Sigmoid colon (tissue), 3 donors: Measurements from ENCODE around the gene ACO2.

Source experiments
- POLR2A ChIP-seq, 2 donors: fragments of 450-650 bp; IDR thresholded peaks; one replicate each; pipeline ENCODE4 v1.6.1; 2016; ENCODE audit warnings: antibody characterized with exemption in 2 of 2, mild to moderate bottlenecking in 2 of 2, moderate library complexity in 2 of 2
- TF ChIP-seq, protein P1 (sequence below), 4 experiments: fragments of 450-650 bp in 3 of 4; fragments of 200-600 bp in 1 of 4; IDR thresholded peaks; one replicate each; pipeline ENCODE4 v1.5.1; 2016 to 2019; ENCODE audit warnings: antibody characterized with exemption in 4 of 4, mild to moderate bottlenecking in 3 of 4, moderate library complexity in 2 of 4

DNA sequence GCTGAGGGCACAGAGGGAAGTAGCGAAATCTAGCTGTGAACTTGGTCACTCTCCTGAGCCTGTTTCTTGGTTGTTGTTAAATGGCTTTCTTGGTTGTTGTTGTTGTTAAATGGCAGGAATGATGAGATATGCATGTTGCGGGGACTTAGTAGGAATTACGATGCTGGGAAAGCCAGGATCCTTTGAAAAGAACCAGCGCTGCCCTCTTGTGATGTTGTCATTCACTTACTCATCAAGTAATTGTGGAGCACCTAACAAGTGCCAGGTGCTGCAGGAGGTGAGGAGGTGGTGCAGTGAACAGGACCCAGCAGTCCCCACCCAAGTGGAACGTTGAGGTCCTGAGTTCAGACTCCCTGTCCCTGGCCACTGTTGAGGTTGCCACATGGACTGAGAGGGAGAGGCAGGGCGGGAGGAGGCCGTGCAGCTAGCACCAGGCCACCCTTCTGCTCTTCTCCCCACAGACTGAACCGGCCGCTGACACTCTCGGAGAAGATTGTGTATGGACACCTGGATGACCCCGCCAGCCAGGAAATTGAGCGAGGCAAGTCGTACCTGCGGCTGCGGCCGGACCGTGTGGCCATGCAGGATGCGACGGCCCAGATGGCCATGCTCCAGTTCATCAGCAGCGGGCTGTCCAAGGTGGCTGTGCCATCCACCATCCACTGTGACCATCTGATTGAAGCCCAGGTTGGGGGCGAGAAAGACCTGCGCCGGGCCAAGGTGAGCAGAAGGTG is 38.6 kb downstream of the ACO2 start:
- TF ChIP-seq, protein P1, sequence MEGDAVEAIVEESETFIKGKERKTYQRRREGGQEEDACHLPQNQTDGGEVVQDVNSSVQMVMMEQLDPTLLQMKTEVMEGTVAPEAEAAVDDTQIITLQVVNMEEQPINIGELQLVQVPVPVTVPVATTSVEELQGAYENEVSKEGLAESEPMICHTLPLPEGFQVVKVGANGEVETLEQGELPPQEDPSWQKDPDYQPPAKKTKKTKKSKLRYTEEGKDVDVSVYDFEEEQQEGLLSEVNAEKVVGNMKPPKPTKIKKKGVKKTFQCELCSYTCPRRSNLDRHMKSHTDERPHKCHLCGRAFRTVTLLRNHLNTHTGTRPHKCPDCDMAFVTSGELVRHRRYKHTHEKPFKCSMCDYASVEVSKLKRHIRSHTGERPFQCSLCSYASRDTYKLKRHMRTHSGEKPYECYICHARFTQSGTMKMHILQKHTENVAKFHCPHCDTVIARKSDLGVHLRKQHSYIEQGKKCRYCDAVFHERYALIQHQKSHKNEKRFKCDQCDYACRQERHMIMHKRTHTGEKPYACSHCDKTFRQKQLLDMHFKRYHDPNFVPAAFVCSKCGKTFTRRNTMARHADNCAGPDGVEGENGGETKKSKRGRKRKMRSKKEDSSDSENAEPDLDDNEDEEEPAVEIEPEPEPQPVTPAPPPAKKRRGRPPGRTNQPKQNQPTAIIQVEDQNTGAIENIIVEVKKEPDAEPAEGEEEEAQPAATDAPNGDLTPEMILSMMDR (IDR thresholded peaks at IDR 0.05), result no peak
- no peak for TF ChIP-seq POLR2A (IDR thresholded peaks at IDR 0.05)
